Measurements from ENCODE around the gene SQSTM1. TPM values are rescaled to one million over a fixed set of nuclear protein-coding genes. Genes with fewer than 3 reads are reported as not detected.

Gene SQSTM1
- total and polyA plus RNA-seq, 9 of the 15 experiments (the other 6 are each of a cell fraction or from before 2014, with no cell fraction given) = 5.6 to 148 (median 64.0) TPM

GRCh38 chr5:179821298-179822058 is 773 bp downstream of the SQSTM1 start (continued):
- peak; percentile 80; the same call in 1 of the 2 replicates for TF ChIP-seq IRF1 (CRISPR knock-in tag; IDR thresholded peaks at IDR 0.05; ENCODE audit: borderline replicate concordance)
- TF ChIP-seq MYNN (IDR thresholded peaks at IDR 0.05) = no peak
- TF ChIP-seq MYNN (CRISPR knock-in tag; IDR thresholded peaks at IDR 0.05) = no peak
- no peak for TF ChIP-seq SOX6 (IDR thresholded peaks at IDR 0.05)
- TF ChIP-seq ELF1 (tag; IDR thresholded peaks at IDR 0.05) = no peak
- no peak for TF ChIP-seq HBP1 (CRISPR knock-in tag; IDR thresholded peaks at IDR 0.05)
- TF ChIP-seq SMAD2 (IDR thresholded peaks at IDR 0.05; ENCODE audit: low read depth, low read length) = no peak
- no peak for TF ChIP-seq ELF2 (CRISPR knock-in tag; IDR thresholded peaks at IDR 0.05)
- peak; percentile 95 for TF ChIP-seq HNRNPL (IDR thresholded peaks at IDR 0.05; ENCODE audit: low read depth, low read length)
- TF ChIP-seq ZBTB7A (IDR thresholded peaks at IDR 0.05; ENCODE audit: borderline replicate concordance, control insufficient read depth, low read depth, low read length) = no peak; the same call in 1 of the 2 replicates
- no peak for TF ChIP-seq DEAF1 (CRISPR knock-in tag; IDR thresholded peaks at IDR 0.05)
- TF ChIP-seq MBD1 (CRISPR knock-in tag; IDR thresholded peaks at IDR 0.05) = no peak
- no peak for TF ChIP-seq ESRRA (IDR thresholded peaks at IDR 0.05; ENCODE audit: borderline replicate concordance, low read depth)
- TF ChIP-seq LARP7 (IDR thresholded peaks at IDR 0.05) = no peak
- no peak for TF ChIP-seq ZC3H8 (IDR thresholded peaks at IDR 0.05)
- no peak for TF ChIP-seq CHCHD3 (CRISPR knock-in tag; IDR thresholded peaks at IDR 0.05)
- TF ChIP-seq XRCC5 (IDR thresholded peaks at IDR 0.05; ENCODE audit: low read depth, low read length) = no peak
- no peak for TF ChIP-seq ESRRB (CRISPR knock-in tag; IDR thresholded peaks at IDR 0.05; ENCODE audit: borderline replicate concordance)
- TF ChIP-seq THAP7 (CRISPR knock-in tag; IDR thresholded peaks at IDR 0.05) = peak; percentile 89
- TF ChIP-seq ZNF551 (CRISPR knock-in tag; IDR thresholded peaks at IDR 0.05) = no peak
- no peak for TF ChIP-seq ZNF778 (CRISPR knock-in tag; IDR thresholded peaks at IDR 0.05)
- peak; percentile 72; the same call in 1 of the 2 replicates for TF ChIP-seq CREM (IDR thresholded peaks at IDR 0.05; ENCODE audit: low read depth)
- TF ChIP-seq SMARCA4 (IDR thresholded peaks at IDR 0.05) = no peak
- no peak for TF ChIP-seq NFATC3 (IDR thresholded peaks at IDR 0.05)
- TF ChIP-seq HEY1 (CRISPR knock-in tag; IDR thresholded peaks at IDR 0.05; ENCODE audit: borderline replicate concordance) = no peak

Data from K562 (cell line).